Activated CD4-positive, alpha-beta T cell treated with anti-CD3 and anti-CD28 coated beads for 24 hours (primary cell): ENCODE data around the gene SLC24A5.

Experiments used
- DNase-seq, 2 donors: peaks; one replicate each; pipeline ENCODE4 v3.0.0-alpha.2; 2020; ENCODE audit warnings: low read depth in 2 of 2

SLC24A5 gene

GRCh38 chr15:48190932-48191573, 70.3 kb downstream of the SLC24A5 start:
- DNase-seq: peak in 1 of 2 donors; percentile 22

GRCh38 chr15:48191574-48192225, 70.9 kb downstream of the SLC24A5 start, which contains the start of gene CTXN2:
CTXN2 (plus strand) TSS chr15:48191665; CDS start chr15:48201301, 9,636 bp downstream.
- DNase-seq: no peak
